ENCODE results near the gene TRIOBP. TPM values are rescaled to one million over a fixed set of nuclear protein-coding genes. Genes with fewer than 3 reads are reported as not detected.

TRIOBP gene
- polyA plus RNA-seq, 1 experiment, result 73.9 TPM

- CTCF ChIA-PET, result interaction anchor here (0.6 to 9.5 kb wide), 9 partner anchors 11 to 161 kb away, joined by 3 to 133 read pairs (median 3); partner anchors contain the start of gene NOL12
Observed at GRCh38 chr22:37659066-37659896, 37.6 kb upstream of the TRIOBP start.

GRCh38 chr22:37659897-37660708 is 36.7 kb upstream of the TRIOBP start:
- TF ChIP-seq CTCF (IDR thresholded peaks at IDR 0.05; ENCODE audit: insufficient read depth, low read depth, low read length), result no peak
- CTCF ChIA-PET, result interaction anchor here (0.7 to 9.5 kb wide), 15 partner anchors 10 to 160 kb away, joined by 3 to 133 read pairs (median 6); partner anchors contain the start of genes LGALS1 and NOL12
- peak overlapping the region; percentile 72 for H3K4me3 ChIP-seq (ENCODE audit: low read depth, low read length)
- POLR2A ChIA-PET, result no interaction called here
- no peak for DNase-seq (ENCODE audit: low read depth)
- no peaks in the 10 kb centered on the region for H3K27me3 ChIP-seq (ENCODE audit: control insufficient read depth, insufficient read depth, low read length)
- no peaks in the 10 kb centered on the region; the same call in 1 of the 2 replicates for H3K36me3 ChIP-seq (ENCODE audit: control insufficient read depth, insufficient read depth, low read length)

More at GRCh38 chr22:37659066-37659896, 37.6 kb upstream of the TRIOBP start:
- no peak for TF ChIP-seq CTCF (IDR thresholded peaks at IDR 0.05; ENCODE audit: insufficient read depth, low read depth, low read length)
- Histone ChIP-seq H3K4me3 (ENCODE audit: low read depth, low read length) (peak overlapping the region; percentile 72), H3K27me3 (ENCODE audit: control insufficient read depth, insufficient read depth, low read length) (no peaks in the 10 kb centered on the region), H3K36me3 (ENCODE audit: control insufficient read depth, insufficient read depth, low read length) (peaks cover 2% of the 10 kb centered on the region; the same call in 1 of the 2 replicates)
- POLR2A ChIA-PET, result no interaction called here
- no peak for DNase-seq (ENCODE audit: low read depth)

GRCh38 chr22:37660709-37661045 is 36.2 kb upstream of the TRIOBP start:
- no peak for DNase-seq (ENCODE audit: low read depth)
- POLR2A ChIA-PET, result interaction anchor here (1.1 to 1.4 kb wide), 2 partner anchors 14 to 20 kb away, joined by 5 to 10 read pairs; partner anchors contain the start of gene LGALS1
- CTCF ChIA-PET, result interaction anchor here (0.7 to 9.5 kb wide), 15 partner anchors 10 to 205 kb away, joined by 3 to 133 read pairs (median 6); partner anchors contain the start of genes LGALS1 and NOL12
- no peak for TF ChIP-seq CTCF (IDR thresholded peaks at IDR 0.05; ENCODE audit: insufficient read depth, low read depth, low read length)
- H3K36me3 ChIP-seq (ENCODE audit: control insufficient read depth, insufficient read depth, low read length), result peaks cover 1% of the 10 kb centered on the region; the same call in 1 of the 2 replicates
- no peaks in the 10 kb centered on the region for H3K27me3 ChIP-seq (ENCODE audit: control insufficient read depth, insufficient read depth, low read length)
- H3K4me3 ChIP-seq (ENCODE audit: low read depth, low read length), result no peak overlapping the region

- DNase-seq (ENCODE audit: low read depth), result no peak
- H3K36me3 ChIP-seq (ENCODE audit: control insufficient read depth, insufficient read depth, low read length), result peaks cover 1% of the 10 kb centered on the region; the same call in 1 of the 2 replicates
- H3K27me3 ChIP-seq (ENCODE audit: control insufficient read depth, insufficient read depth, low read length), result no peaks in the 10 kb centered on the region
- TF ChIP-seq CTCF (IDR thresholded peaks at IDR 0.05; ENCODE audit: insufficient read depth, low read depth, low read length), result peak; percentile 55
- POLR2A ChIA-PET, result interaction anchor here (1.1 to 1.4 kb wide), 2 partner anchors 14 to 19 kb away, joined by 5 to 10 read pairs; partner anchors contain the start of gene LGALS1
- CTCF ChIA-PET, result interaction anchor here (0.6 to 9.5 kb wide), 19 partner anchors 9 to 205 kb away, joined by 3 to 133 read pairs (median 6); partner anchors contain the start of genes GCAT, LGALS1 and NOL12
- H3K4me3 ChIP-seq (ENCODE audit: low read depth, low read length), result no peak overlapping the region
Observed at GRCh38 chr22:37661160-37661924, 35.5 kb upstream of the TRIOBP start.

Measured in BJ (cell line).